HepG2 (cell line): Measurements from ENCODE around the gene MARS1. TPM values are rescaled to one million over a fixed set of nuclear protein-coding genes. Genes with fewer than 3 reads are reported as not detected.
A peak's percentile ranks its signal among the peaks of the same experiment; 100 is the strongest.

ENCODE experiments used
- AHR ChIP-seq: IDR thresholded peaks from 2 replicates; pipeline ENCODE4 v1.6.1; 2018; ENCODE audit warnings: missing genetic modification reagents, missing compliant biosample characterization
- CEBPB ChIP-seq: IDR thresholded peaks from 2 replicates; pipeline ENCODE4 v1.6.1; 2011; ENCODE audit warnings: low read depth, low read length, improper control_type of control experiment, borderline replicate concordance
- FIP1L1 ChIP-seq: fragments of 200-400 bp; formaldehyde crosslinking; IDR thresholded peaks from 2 replicates; pipeline ENCODE4 v1.6.1; 2018; ENCODE audit warnings: low read depth, mild to moderate bottlenecking, low read length, moderate library complexity, borderline replicate concordance; ENCODE audit not compliant: insufficient read depth
- GLI4 ChIP-seq: sonication (generic); formaldehyde crosslinking; IDR thresholded peaks from 2 replicates; pipeline ENCODE4 v1.5.1; 2020; ENCODE audit warnings: missing genetic modification reagents, mild to moderate bottlenecking, moderate library complexity, borderline replicate concordance
- GTF2F1 ChIP-seq: fragments of 150-350 bp; IDR thresholded peaks from 2 replicates; pipeline ENCODE4 v1.6.1; 2014; ENCODE audit warnings: low read length
- HNF4A ChIP-seq: sonication (generic); formaldehyde crosslinking; IDR thresholded peaks from 2 replicates; pipeline ENCODE4 v1.4.0; 2020; ENCODE audit warnings: missing genetic modification reagents
- KLF12 ChIP-seq: sonication (generic); formaldehyde crosslinking; IDR thresholded peaks from 2 replicates; pipeline ENCODE4 v1.4.0; 2020; ENCODE audit warnings: missing genetic modification reagents, borderline replicate concordance
- NCOA2 ChIP-seq: sonication (generic); formaldehyde crosslinking; IDR thresholded peaks from 2 replicates; pipeline ENCODE4 v1.8.0; 2022; ENCODE audit warnings: inconsistent platforms
- NFKB2 ChIP-seq: sonication (generic); formaldehyde crosslinking; IDR thresholded peaks from 2 replicates; pipeline ENCODE4 v1.4.0; 2020; ENCODE audit warnings: missing genetic modification reagents, borderline replicate concordance
- RBFOX2 ChIP-seq: fragments of 200-400 bp; formaldehyde crosslinking; IDR thresholded peaks from 2 replicates; pipeline ENCODE4 v1.6.1; 2017; ENCODE audit warnings: low read depth, mild to moderate bottlenecking, low read length
- SMAD1 ChIP-seq: sonication (generic); formaldehyde crosslinking; IDR thresholded peaks from 2 replicates; pipeline ENCODE4 v1.4.0; 2020; ENCODE audit warnings: missing genetic modification reagents, low read depth, mild to moderate bottlenecking, borderline replicate concordance
- SNAPC2 ChIP-seq: sonication (generic); formaldehyde crosslinking; IDR thresholded peaks from 2 replicates; pipeline ENCODE4 v1.8.1; 2022; ENCODE audit warnings: mild to moderate bottlenecking, missing genetic modification reagents
- TAF15 ChIP-seq: fragments of 200-400 bp; formaldehyde crosslinking; IDR thresholded peaks from one replicate; pipeline ENCODE4 v1.6.1; 2018; ENCODE audit warnings: mild to moderate bottlenecking, low read depth, low read length; ENCODE audit not compliant: poor library complexity, severe bottlenecking
- TOPORS ChIP-seq: sonication (generic); formaldehyde crosslinking; IDR thresholded peaks from 2 replicates; pipeline ENCODE4 v1.8.0; 2023; ENCODE audit warnings: mild to moderate bottlenecking, missing genetic modification reagents
- XBP1 ChIP-seq: sonication (generic); formaldehyde crosslinking; IDR thresholded peaks from 2 replicates; pipeline ENCODE4 v1.5.0; 2020; ENCODE audit warnings: missing genetic modification reagents
- ZBED4 ChIP-seq: sonication (generic); formaldehyde crosslinking; IDR thresholded peaks from 2 replicates; pipeline ENCODE4 v1.4.0; 2020; ENCODE audit warnings: missing genetic modification reagents, borderline replicate concordance
- ZNF143 ChIP-seq: sonication (generic); formaldehyde crosslinking; IDR thresholded peaks from 2 replicates; pipeline ENCODE4 v1.4.0; 2020; ENCODE audit warnings: missing genetic modification reagents
- ZNF414 ChIP-seq: sonication (generic); formaldehyde crosslinking; IDR thresholded peaks from 2 replicates; pipeline ENCODE4 v1.5.0; 2020; ENCODE audit warnings: missing genetic modification reagents
- ZNF513 ChIP-seq: sonication (generic); formaldehyde crosslinking; conservative IDR thresholded peaks from 2 replicates; pipeline ENCODE4 v1.5.0; 2020; ENCODE audit warnings: missing genetic modification reagents
- ZNF558 ChIP-seq: sonication (generic); formaldehyde crosslinking; IDR thresholded peaks from 2 replicates; pipeline ENCODE4 v1.9.0; 2022; ENCODE audit warnings: mild to moderate bottlenecking, missing genetic modification reagents, borderline replicate concordance
- ZNF567 ChIP-seq: sonication (generic); formaldehyde crosslinking; IDR thresholded peaks from 2 replicates; pipeline ENCODE4 v1.8.1; 2023; ENCODE audit warnings: mild to moderate bottlenecking, missing genetic modification reagents, borderline replicate concordance
- ZNF589 ChIP-seq: sonication (generic); formaldehyde crosslinking; conservative IDR thresholded peaks from 2 replicates; pipeline ENCODE4 v1.8.0; 2022; ENCODE audit warnings: mild to moderate bottlenecking, moderate library complexity, missing genetic modification reagents
- ZNF746 ChIP-seq: sonication (generic); formaldehyde crosslinking; IDR thresholded peaks from 2 replicates; pipeline ENCODE4 v1.8.0; 2022; ENCODE audit warnings: mild to moderate bottlenecking, missing genetic modification reagents
- ZNF883 ChIP-seq: sonication (generic); formaldehyde crosslinking; IDR thresholded peaks from 2 replicates; pipeline ENCODE4 v1.5.1; 2020; ENCODE audit warnings: mild to moderate bottlenecking, missing genetic modification reagents; ENCODE audit errors: not compliant biosample characterization
- polyA plus RNA-seq, 8 experiments: library from polyadenylated mRNA; depleted of rRNA in 3 of 8; stranded (reverse) in 7 of 8; unstranded in 1 of 8; fragments of >200 nt; fragmentation: Illumina TruSeq in 4 of 8; extraction: Trizol in 4 of 8; gene quantifications; 2 replicates each; pipeline versions ENCODE4 v1.2.1 to v1.2.3, GENCODE V29; 2011 to 2016; ENCODE audit warnings: low read depth in 4 of 8, missing spikeins in 1 of 8, mixed read lengths in 1 of 8; ENCODE audit not compliant: insufficient read depth in 1 of 8
- total RNA-seq, 5 experiments: library from RNA; depleted of rRNA; stranded (reverse); fragments of >200 nt; fragmentation: Illumina TruSeq; extraction: Trizol; gene quantifications; 2 replicates each; pipeline ENCODE4 v1.2.3, GENCODE V29; 2016; ENCODE audit warnings: low read depth in 1 of 5
- TF ChIP-seq, protein P1 (sequence below): IDR thresholded peaks from 2 replicates; pipeline ENCODE4 v1.6.1; 2012; ENCODE audit warnings: inconsistent platforms

The MARS1 gene
- total and polyA plus RNA-seq, 2 of the 13 experiments (the other 11 are each of a cell fraction or from before 2014, with no cell fraction given), result 115 to 181 TPM

DNA sequence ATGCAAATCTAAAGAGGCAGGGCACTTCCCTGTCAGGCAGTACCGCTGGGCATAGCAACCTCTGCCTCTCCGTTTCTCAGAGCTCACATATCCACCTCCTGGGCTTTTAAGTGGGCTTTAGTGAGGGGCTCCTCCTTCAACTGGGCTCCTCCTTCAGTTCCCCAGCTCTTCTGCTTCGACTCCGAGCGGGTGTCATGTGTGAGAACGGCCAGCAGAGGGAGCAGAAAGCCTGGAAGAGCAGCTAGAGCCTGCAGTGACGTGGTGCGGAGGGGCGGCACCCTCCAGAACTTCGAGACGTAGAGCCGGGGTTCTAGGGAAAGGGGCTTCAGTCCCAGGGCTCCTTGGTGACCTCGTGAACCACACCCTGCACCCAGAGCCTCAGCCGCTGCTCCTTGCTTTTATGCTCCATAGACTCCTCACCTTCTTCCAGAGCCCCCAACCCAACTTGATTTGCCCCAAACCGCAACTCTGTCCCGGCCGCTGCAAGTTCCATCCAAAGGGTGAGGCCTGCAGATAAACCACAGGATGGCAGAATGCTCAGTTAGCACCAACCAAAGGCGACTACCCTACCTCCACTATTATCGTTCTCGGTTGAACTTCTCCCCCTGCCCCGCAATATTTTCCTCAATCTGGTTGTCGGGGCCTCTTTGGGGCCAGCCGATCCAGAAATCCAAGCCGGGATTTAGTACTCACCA, 28.7 kb upstream of the MARS1 start (continued):
- TF ChIP-seq NCOA2 (CRISPR knock-in tag) (no peak), ZNF567 (CRISPR knock-in tag) (peak; percentile 62; the same call in 1 of the 2 replicates), ZNF883 (CRISPR knock-in tag) (peak; percentile 41), FIP1L1 (no peak), KLF12 (CRISPR knock-in tag) (no peak), CEBPB (no peak), ZBED4 (no peak; the same call in 1 of the 2 replicates), ZNF513 (CRISPR knock-in tag) (no peak), SNAPC2 (no peak), ZNF589 (CRISPR knock-in tag) (no peak), ZNF143 (CRISPR knock-in tag) (no peak), ZNF414 (CRISPR knock-in tag) (no peak), GTF2F1 (no peak), TAF15 (no peak), XBP1 (CRISPR knock-in tag) (no peak), HNF4A (CRISPR knock-in tag) (no peak), ZNF558 (no peak), ZNF746 (CRISPR knock-in tag) (no peak), TOPORS (no peak), SMAD1 (peak; percentile 85; the same call in 1 of the 2 replicates), RBFOX2 (no peak), NFKB2 (CRISPR knock-in tag) (no peak), GLI4 (no peak), AHR (CRISPR knock-in tag) (no peak)
- TF ChIP-seq, protein P1, sequence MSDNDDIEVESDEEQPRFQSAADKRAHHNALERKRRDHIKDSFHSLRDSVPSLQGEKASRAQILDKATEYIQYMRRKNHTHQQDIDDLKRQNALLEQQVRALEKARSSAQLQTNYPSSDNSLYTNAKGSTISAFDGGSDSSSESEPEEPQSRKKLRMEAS, result no peak
